ENCODE results near the gene ARHGEF6. TPM values are rescaled to one million over a fixed set of nuclear protein-coding genes. Genes with fewer than 3 reads are reported as not detected.

The ARHGEF6 gene
- total and polyA plus RNA-seq, 4 donors = 1.6 to 9.2 (median 4.2) TPM

- H3K4me3 ChIP-seq (ENCODE audit: low read depth in 1 of 3, low read length in 3 of 3) = no peak overlapping the region
- DNase-seq (ENCODE audit: low spot score) = no peak
- peak overlapping the region in 1 of 2 donors; percentile 1 for H3K9ac ChIP-seq (ENCODE audit: low read depth in 1 of 2, low read length in 2 of 2)
- TF ChIP-seq YY1 (IDR thresholded peaks at IDR 0.05) = no peak
- no peak for TF ChIP-seq TAF1 (conservative IDR thresholded peaks at IDR 0.05)
- TF ChIP-seq FOXA2 (IDR thresholded peaks at IDR 0.05) = no peak
- no peak for TF ChIP-seq ZBTB33 (IDR thresholded peaks at IDR 0.05)
- no peak for TF ChIP-seq FOXA1 (IDR thresholded peaks at IDR 0.05)
- no peak for TF ChIP-seq GABPA (IDR thresholded peaks at IDR 0.05 in 1 of 2, conservative IDR thresholded peaks at IDR 0.05 in 1 of 2)
- no peak for TF ChIP-seq JUND (IDR thresholded peaks at IDR 0.05)
- no peak for TF ChIP-seq HNF4G (IDR thresholded peaks at IDR 0.05)
- TF ChIP-seq REST (IDR thresholded peaks at IDR 0.05) = no peak
- TF ChIP-seq, protein P1, sequence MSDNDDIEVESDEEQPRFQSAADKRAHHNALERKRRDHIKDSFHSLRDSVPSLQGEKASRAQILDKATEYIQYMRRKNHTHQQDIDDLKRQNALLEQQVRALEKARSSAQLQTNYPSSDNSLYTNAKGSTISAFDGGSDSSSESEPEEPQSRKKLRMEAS (IDR thresholded peaks at IDR 0.05) = no peak
- WGBS = 44% methylated on average over 4 of the region's 4 CpGs
- H3K27ac ChIP-seq (ENCODE audit: low read depth in 1 of 2, low read length in 2 of 2) = peak overlapping the region in 1 of 2 donors; percentile 50
- no peaks in the 10 kb centered on the region for H3K9me3 ChIP-seq (ENCODE audit: control insufficient read depth in 4 of 4, low read length in 3 of 4)
- H3K4me1 ChIP-seq (ENCODE audit: control insufficient read depth in 4 of 4, insufficient read depth in 4 of 4, low read length in 3 of 4) = no peaks in the 10 kb centered on the region
- H3K27me3 ChIP-seq (ENCODE audit: control insufficient read depth in 4 of 4, insufficient read depth in 4 of 4, low read length in 3 of 4) = peaks cover 0 to 5% (median 0%) of the 10 kb centered on the region in 4 donors
- no peaks in the 10 kb centered on the region for H3K36me3 ChIP-seq (ENCODE audit: control insufficient read depth in 4 of 4, insufficient read depth in 3 of 4, low read depth in 1 of 4, low read length in 3 of 4)
These were observed 1.4 kb downstream of the ARHGEF6 start for GRCh38 chrX:136779346-136779781.

DNA sequence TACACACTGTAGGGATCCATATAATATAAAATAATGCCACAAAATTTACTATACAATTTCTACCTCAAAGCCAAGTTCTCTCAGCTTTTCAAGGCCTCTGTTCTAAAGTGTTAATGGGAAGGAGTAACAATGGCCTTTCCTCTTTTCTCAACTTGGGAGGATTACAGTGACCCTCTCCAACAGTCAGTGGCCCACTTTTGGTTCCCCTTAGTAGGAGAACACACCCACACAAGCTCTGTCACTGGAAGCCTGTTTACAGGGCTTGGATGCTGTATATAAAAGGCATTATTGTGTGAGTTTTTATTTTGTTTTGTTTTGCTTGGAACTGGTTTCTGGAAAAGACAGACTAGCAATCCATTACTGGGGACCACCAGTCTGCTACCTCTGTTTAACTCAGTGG, 1.8 kb downstream of the ARHGEF6 start:
- H3K9ac ChIP-seq (ENCODE audit: low read depth in 1 of 2, low read length in 2 of 2) = no peak overlapping the region
- H3K27me3 ChIP-seq (ENCODE audit: control insufficient read depth in 4 of 4, insufficient read depth in 4 of 4, low read length in 3 of 4) = peaks cover 0 to 5% (median 0%) of the 10 kb centered on the region in 4 donors
- DNase-seq (ENCODE audit: low spot score) = no peak
- H3K4me3 ChIP-seq (ENCODE audit: low read depth in 1 of 3, low read length in 3 of 3) = no peak overlapping the region
- no peak for TF ChIP-seq ZBTB33 (IDR thresholded peaks at IDR 0.05)
- no peaks in the 10 kb centered on the region for H3K9me3 ChIP-seq (ENCODE audit: control insufficient read depth in 4 of 4, low read length in 3 of 4)
- H3K27ac ChIP-seq (ENCODE audit: low read depth in 1 of 2, low read length in 2 of 2) = peak overlapping the region in 1 of 2 donors; percentile 50
- H3K4me1 ChIP-seq (ENCODE audit: control insufficient read depth in 4 of 4, insufficient read depth in 4 of 4, low read length in 3 of 4) = no peaks in the 10 kb centered on the region
- no peaks in the 10 kb centered on the region for H3K36me3 ChIP-seq (ENCODE audit: control insufficient read depth in 4 of 4, insufficient read depth in 3 of 4, low read depth in 1 of 4, low read length in 3 of 4)

Measured in liver (tissue), 9 donors.